Effector CD4-positive, alpha-beta T cell (primary cell): ENCODE results near the gene GOT2.
"Not testable (repeated sequence)": the region's sequence is repeated elsewhere in the genome, so short reads cannot be mapped to it uniquely, and the experiment has no call there.

ENCODE experiments used
- DNase-seq: peaks from one replicate; pipeline ENCODE4 v3.0.0-alpha.2; 2020
- total RNA-seq: gene quantifications from one replicate; lab custom pipeline; 2026; lab: John Stamatoyannopoulos, UW

Gene GOT2
- 32.1 reads per million, percentile 58 among the genes with 10 or more reads in this experiment for total RNA-seq

DNA sequence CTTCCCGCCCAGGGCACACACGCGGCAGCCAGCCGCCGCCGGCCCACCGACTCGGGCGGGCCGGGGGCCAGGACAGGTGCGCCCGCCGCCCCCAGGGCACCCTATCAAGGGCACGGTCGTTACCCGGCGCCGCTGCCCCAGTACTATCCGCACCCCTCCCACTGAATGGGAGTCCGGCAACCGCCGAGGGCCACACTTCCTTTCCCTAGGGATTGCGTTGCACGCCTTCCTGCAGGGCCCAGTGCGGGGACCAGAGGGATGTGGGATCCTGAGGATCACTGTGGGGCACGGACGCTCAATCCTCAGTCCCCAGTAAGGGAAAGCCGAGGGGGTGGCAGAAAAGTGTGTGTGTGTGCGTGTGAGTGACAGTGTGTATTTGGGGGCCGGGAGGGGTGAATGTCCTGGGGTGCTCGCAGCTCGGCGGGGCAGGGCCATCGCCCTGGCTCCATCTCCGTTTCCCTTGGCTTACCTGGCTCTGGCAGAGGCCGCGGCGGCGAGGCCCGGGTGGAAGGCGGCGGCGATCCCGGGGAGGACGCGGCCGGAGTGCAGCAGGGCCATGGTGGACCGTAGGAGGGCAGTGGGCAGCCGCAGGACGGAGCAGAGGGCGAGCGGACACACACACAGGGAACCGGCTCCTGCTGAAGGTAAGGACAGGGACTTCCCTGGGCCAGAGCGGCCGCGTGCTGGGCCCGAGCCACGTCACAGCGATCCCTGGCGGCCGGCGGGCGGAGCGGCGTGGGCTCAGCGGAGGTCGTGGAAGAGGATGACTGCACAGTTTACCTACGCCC lies at the start of gene GOT2:
TSS of gene GOT2 (minus strand) at position 646 of the 788 bp plus-strand sequence. CDS start at position 558, 88 bp downstream.
- DNase-seq: peak; percentile 62

DNA sequence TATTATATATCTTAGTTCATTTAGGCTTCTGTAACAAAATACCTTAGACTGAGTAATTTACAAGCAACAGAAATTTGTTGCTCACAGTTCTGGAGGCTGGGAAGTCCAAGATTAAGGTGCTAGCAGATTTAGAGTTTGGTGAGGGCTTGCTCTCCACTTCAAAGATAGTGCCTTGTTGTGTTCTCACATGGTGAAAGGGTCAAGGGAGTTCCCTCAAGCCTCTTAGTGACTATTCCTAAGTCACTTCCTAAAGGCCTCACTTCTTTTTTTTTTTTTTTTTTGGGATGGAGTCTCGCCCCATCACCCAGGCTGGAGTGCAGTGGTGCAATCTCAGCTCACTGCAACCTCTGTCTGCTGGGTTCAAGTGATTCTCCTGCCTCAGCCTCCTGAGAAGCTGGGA lies 45.2 kb upstream of the GOT2 start:
- DNase-seq: not testable (repeated sequence)

DNA sequence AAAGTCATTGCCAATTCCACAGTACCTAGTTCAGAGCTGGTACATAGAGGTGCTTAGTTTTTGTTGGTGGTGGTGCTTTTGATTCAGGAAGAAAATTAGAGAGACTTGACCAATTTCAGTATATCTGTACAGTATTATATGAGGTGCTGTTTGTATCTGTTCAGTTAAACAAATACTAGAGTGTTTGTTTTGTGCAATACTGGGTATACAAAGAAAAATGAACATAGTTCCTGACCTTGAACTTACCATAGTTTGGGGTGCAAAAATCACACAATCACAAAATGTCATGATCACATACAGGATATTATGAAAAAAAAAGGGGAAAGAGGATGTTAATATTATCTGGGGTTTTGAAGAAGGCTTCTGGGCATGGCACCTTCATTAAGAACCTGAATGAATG lies 39.8 kb upstream of the GOT2 start:
- DNase-seq: no peak

DNA sequence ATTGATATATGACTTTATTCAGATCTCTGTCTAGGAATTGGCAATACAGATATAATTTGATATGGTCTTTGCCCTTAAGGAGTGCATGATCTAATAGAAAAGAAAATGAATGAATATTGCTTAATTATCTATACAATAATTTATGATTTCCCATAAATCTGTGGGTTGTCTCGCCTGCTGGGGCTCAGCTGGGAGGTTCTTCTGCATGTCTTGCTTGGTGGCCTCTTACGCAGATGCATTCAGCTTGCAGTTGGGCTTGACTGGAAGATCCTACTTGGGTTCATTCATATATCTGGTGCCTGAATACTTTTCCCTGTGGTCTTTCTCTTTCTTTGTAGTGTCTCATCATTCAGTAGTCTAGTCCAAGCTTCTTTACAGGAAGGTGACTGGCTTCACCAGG lies 34.0 kb upstream of the GOT2 start:
- DNase-seq: no peak

- no peak for DNase-seq
Observed at GRCh38 chr16:58767581-58767980, 33.5 kb upstream of the GOT2 start.

- DNase-seq: no peak
Observed at GRCh38 chr16:58756650-58757332, 22.7 kb upstream of the GOT2 start.

DNA sequence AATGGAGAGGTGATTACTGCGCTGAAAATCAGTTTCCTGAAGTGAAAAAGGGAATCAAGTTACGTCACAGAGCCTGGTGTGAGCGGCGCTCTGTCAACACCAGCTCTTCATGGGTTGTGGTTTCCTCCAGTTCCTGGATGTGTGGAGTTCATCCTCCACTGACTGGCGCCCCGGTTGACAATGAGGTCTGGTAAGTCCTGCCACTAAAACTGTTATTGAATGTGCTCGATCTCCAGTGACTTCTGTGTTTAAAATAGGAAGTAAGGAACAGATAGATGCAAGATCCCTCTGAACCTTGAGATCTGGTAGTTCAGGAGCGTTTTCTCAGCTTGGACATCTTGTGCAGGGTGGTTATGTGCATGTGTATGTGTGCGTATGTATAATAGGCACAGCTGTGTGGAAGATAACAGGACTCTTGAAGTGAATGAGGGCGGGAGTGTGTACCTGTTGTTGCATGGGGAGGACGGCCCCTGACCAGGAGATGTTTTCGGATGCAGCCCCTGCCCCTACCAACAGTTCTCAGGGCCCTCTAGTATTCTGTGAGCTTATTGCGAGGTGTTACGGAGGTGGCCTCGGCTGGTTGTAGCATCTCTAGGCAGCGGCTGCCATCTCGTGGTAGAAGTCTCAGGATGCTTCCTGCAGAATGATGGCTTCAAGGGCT lies 22.0 kb upstream of the GOT2 start:
- DNase-seq: peak; percentile 68

- no peak for DNase-seq
Observed at GRCh38 chr16:58753711-58754134, 19.6 kb upstream of the GOT2 start.

- no peak for DNase-seq
Observed at GRCh38 chr16:58744497-58744896, 10.4 kb upstream of the GOT2 start.

DNA sequence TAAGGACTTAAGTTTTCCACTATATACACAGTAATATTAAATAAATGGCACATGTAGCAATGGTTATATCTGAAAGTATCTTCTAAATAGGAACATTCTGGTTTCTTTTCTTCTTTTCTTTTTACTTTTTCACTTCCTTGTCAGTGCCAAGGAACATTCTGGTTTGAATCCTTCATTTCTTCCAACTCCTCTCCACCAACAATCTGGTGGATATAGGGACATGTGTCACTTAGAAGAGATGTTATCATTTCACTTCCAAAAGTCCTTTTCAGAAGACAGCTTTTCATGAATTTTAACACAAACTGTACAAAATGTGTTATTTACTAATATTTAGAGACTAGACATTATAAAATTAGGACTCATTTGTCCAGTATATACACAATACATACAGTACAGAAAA lies 7.9 kb upstream of the GOT2 start:
- no peak for DNase-seq

GRCh38 chr16:58741166-58741565 lies 7.0 kb upstream of the GOT2 start:
- no peak for DNase-seq

GRCh38 chr16:58738672-58739296 lies 4.7 kb upstream of the GOT2 start:
- no peak for DNase-seq

GRCh38 chr16:58736341-58736740 lies 2.2 kb upstream of the GOT2 start:
- not testable (repeated sequence) for DNase-seq

- DNase-seq: no peak
Observed at GRCh38 chr16:58734459-58734787, 307 bp upstream of the GOT2 start.

DNA sequence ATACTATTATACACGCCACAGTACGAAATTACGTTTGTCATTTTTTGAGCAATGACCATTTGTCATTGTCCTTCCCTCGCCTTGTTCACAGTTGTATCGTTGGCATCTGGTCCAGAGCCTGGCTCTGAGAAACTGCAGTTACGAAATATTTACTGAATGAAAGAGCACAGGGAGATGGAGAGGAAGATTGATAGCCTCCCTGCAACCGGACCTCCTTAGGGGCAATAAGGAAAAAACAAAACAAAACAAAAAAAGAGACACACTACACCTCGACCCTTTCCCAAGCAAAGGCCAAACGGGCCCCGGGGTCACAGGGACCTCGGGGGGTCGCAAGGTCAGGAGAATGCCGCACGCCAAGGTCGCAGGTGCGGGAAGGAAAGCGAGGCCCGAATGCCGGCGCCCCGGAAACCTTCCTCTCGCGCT lies 857 bp downstream of the GOT2 start:
- DNase-seq: no peak

DNA sequence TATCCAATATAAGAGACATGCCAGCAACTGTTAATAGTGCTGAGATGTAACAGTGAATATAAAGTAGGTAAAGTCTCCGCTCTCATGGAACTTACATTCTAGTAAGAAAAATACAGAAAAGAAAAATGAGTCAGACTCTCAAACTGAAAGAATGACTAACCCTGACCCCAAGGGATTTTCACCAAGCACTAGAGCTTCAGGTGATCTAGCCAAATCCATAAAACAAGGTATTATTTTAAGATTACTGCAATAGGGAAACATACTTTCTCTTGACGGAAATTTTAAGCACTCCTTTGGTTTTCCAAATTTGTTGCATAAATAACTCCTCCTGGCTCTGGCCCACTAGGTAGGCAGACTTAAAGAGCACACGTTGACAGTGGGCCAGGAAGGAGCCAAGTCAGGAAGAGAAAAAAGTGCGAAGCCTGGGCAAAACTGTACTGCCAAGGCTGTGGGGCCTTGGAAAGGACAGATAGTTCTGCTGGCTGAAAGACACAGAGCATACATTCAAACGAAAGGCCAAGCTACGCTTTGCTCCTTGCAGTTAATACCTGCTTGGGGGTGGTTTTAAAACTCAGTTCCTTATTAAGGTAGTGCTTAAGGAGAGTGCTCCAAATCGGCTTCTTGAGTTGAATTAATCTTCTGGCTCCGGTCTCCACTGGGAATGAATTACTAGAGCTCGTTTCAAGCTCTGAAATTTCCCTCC lies 1.4 kb downstream of the GOT2 start:
- DNase-seq: no peak

- no peak for DNase-seq
Observed at GRCh38 chr16:58730724-58731370, 3.3 kb downstream of the GOT2 start.

GRCh38 chr16:58727796-58728568 lies 6.1 kb downstream of the GOT2 start:
- DNase-seq: no peak

DNA sequence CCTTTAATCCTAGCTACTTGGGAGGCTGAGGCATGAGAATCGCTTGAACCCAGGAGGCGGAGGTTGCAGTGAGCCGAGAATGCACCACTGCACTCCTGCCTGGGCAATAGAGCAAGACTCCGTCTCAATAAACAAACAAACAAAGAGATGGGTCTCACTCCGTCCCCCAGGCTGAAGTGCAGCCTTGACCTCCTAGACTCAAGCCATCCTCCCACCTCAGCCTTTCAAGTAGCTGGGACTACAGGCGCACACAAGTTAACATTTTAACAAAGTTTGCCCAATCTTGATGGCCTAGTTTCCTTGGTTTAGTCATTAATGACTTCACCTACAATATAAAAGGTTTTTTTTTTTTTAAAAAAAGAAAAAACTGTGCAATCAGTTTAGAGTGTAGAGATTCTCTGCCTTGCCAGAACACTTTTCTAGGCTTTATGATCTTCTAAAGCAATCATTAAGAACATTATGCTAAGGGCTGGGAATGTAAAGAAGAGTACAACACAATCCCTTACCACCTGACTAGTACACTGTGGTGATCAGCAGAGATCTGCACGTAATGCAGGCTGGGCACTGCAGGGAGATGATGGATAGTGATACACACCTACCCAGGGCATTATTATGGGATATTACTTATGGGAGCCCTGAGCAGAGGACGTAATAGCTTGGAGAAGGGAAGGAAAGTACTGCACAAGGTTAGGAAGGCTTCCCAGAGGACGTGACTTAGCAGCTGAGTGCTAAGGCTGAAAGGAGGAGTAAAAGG lies 6.9 kb downstream of the GOT2 start:
- no peak for DNase-seq

GRCh38 chr16:58723109-58723508 lies 11.0 kb downstream of the GOT2 start:
- no peak for DNase-seq
